Progenitor cell of endocrine pancreas (in vitro differentiated cells): ENCODE measurements around the gene FHOD3. TPM values are rescaled to one million over a fixed set of nuclear protein-coding genes. Genes with fewer than 3 reads are reported as not detected.

Experiments
- DNase-seq: peaks from one replicate; pipeline ENCODE4 v3.0.0; 2021; ENCODE audit warnings: low spot score; ENCODE audit not compliant: unreplicated experiment
- H3K27ac Mint-ChIP-seq: 2 replicates; pipeline ENCODE4 v1.8.0; 2021; ENCODE audit warnings: mild to moderate bottlenecking, moderate library complexity, mixed read lengths
- H3K27me3 Mint-ChIP-seq: 2 replicates; pipeline ENCODE4 v1.8.0; 2021; ENCODE audit warnings: mixed read lengths
- H3K36me3 Mint-ChIP-seq: 2 replicates; pipeline ENCODE4 v1.8.0; 2022; ENCODE audit warnings: mixed read lengths; ENCODE audit not compliant: insufficient read depth
- H3K4me1 Mint-ChIP-seq: 2 replicates; pipeline ENCODE4 v1.8.0; 2021; ENCODE audit warnings: low read depth, mixed read lengths
- H3K4me3 Mint-ChIP-seq: 2 replicates; pipeline ENCODE4 v1.8.0; 2021; ENCODE audit warnings: low read depth, mild to moderate bottlenecking, moderate library complexity, mixed read lengths
- H3K9me3 Mint-ChIP-seq: 2 replicates; pipeline ENCODE4 v1.8.0; 2021; ENCODE audit warnings: low read depth, mixed read lengths
- CTCF ChIP-seq: fragments of 200-600 bp; sonication (generic); IDR thresholded peaks from one replicate; pipeline ENCODE4 v1.5.0; 2021; ENCODE audit warnings: antibody characterized with exemption, mild to moderate bottlenecking; ENCODE audit not compliant: unreplicated experiment
- total RNA-seq: library from RNA; stranded (reverse); gene quantifications from 2 replicates; pipeline ENCODE4 v1.2.1, GENCODE V29; 2021

Gene FHOD3
- total RNA-seq, 1 donor from 2014 or later, result 1.6 TPM

- no peak for DNase-seq
- peaks cover 2% of the 10 kb centered on the region for H3K4me1 Mint-ChIP-seq
- no peak overlapping the region for H3K27ac Mint-ChIP-seq
- H3K9me3 Mint-ChIP-seq, result peaks cover 7% of the 10 kb centered on the region
- H3K27me3 Mint-ChIP-seq, result peaks cover 9% of the 10 kb centered on the region
- TF ChIP-seq CTCF, result no peak
- H3K4me3 Mint-ChIP-seq, result no peak overlapping the region
- peaks cover 2% of the 10 kb centered on the region for H3K36me3 Mint-ChIP-seq
Measured at GRCh38 chr18:36364911-36365624, 67.6 kb downstream of the FHOD3 start.

GRCh38 chr18:36365836-36366775 lies 68.6 kb downstream of the FHOD3 start:
- no peak for DNase-seq
- H3K9me3 Mint-ChIP-seq, result peaks cover 9% of the 10 kb centered on the region
- peaks cover 2% of the 10 kb centered on the region for H3K4me1 Mint-ChIP-seq
- no peak overlapping the region for H3K27ac Mint-ChIP-seq
- peaks cover 2% of the 10 kb centered on the region for H3K36me3 Mint-ChIP-seq
- peaks cover 9% of the 10 kb centered on the region for H3K27me3 Mint-ChIP-seq
- TF ChIP-seq CTCF, result no peak
- H3K4me3 Mint-ChIP-seq, result no peak overlapping the region

- peaks cover 9% of the 10 kb centered on the region for H3K27me3 Mint-ChIP-seq
- no peak for DNase-seq
- no peak for TF ChIP-seq CTCF
- peaks cover 2% of the 10 kb centered on the region for H3K36me3 Mint-ChIP-seq
- H3K4me3 Mint-ChIP-seq, result no peak overlapping the region
- H3K9me3 Mint-ChIP-seq, result peaks cover 14% of the 10 kb centered on the region
- H3K27ac Mint-ChIP-seq, result no peak overlapping the region
- peaks cover 2% of the 10 kb centered on the region for H3K4me1 Mint-ChIP-seq
Measured at GRCh38 chr18:36366994-36367839, 69.7 kb downstream of the FHOD3 start.

- Mint-ChIP-seq H3K27ac (no peak overlapping the region), H3K36me3 (no peaks in the 10 kb centered on the region), H3K27me3 (peaks cover 13% of the 10 kb centered on the region), H3K4me1 (peaks cover 2% of the 10 kb centered on the region), H3K9me3 (peaks cover 7% of the 10 kb centered on the region), H3K4me3 (no peak overlapping the region)
- no peak for DNase-seq
- TF ChIP-seq CTCF, result no peak
Measured at GRCh38 chr18:36368889-36369288, 71.4 kb downstream of the FHOD3 start.

- Mint-ChIP-seq H3K27ac (no peak overlapping the region), H3K36me3 (no peaks in the 10 kb centered on the region), H3K27me3 (peaks cover 4% of the 10 kb centered on the region), H3K4me3 (no peak overlapping the region), H3K4me1 (peaks cover 2% of the 10 kb centered on the region), H3K9me3 (peaks cover 7% of the 10 kb centered on the region)
- DNase-seq, result no peak
- no peak for TF ChIP-seq CTCF
Measured at GRCh38 chr18:36372903-36373311, 75.4 kb downstream of the FHOD3 start.
